ENCODE data around the gene RPS6KA1.
A peak's percentile ranks its signal among the peaks of the same experiment; 100 is the strongest.

Gene RPS6KA1

GRCh38 chr1:26537951-26538352, 8.4 kb downstream of the RPS6KA1 start:
- Histone ChIP-seq H3K4me1 (ENCODE audit: control insufficient read depth, low read length) (peaks cover 85% of the 10 kb centered on the region), H3K4me2 (ENCODE audit: low read length) (peak overlapping the region; percentile 67), H3K27me3 (ENCODE audit: control insufficient read depth, low read length) (no peaks in the 10 kb centered on the region), H3K4me3 (ENCODE audit: low read length) (no peak overlapping the region), H3K9me3 (ENCODE audit: control insufficient read depth, insufficient read depth, low read length) (no peaks in the 10 kb centered on the region), H3F3A (ENCODE audit: control insufficient read depth, insufficient read depth) (peaks cover 26% of the 10 kb centered on the region), H3K9me2 (replicated peaks; ENCODE audit: control insufficient read depth, low read length) (no peaks in the 10 kb centered on the region), H3K27ac (ENCODE audit: low read depth, low read length) (no peak overlapping the region), H3K36me3 (ENCODE audit: control insufficient read depth, low read length) (peaks cover 7% of the 10 kb centered on the region), H4K20me1 (ENCODE audit: control insufficient read depth, insufficient read depth, low read depth, low read length) (no peaks in the 10 kb centered on the region; the same call in 1 of the 2 replicates), H3K79me2 (ENCODE audit: control insufficient read depth, low read length) (peaks cover 5% of the 10 kb centered on the region; the same call in 1 of the 2 replicates)
- TF ChIP-seq, protein P1, sequence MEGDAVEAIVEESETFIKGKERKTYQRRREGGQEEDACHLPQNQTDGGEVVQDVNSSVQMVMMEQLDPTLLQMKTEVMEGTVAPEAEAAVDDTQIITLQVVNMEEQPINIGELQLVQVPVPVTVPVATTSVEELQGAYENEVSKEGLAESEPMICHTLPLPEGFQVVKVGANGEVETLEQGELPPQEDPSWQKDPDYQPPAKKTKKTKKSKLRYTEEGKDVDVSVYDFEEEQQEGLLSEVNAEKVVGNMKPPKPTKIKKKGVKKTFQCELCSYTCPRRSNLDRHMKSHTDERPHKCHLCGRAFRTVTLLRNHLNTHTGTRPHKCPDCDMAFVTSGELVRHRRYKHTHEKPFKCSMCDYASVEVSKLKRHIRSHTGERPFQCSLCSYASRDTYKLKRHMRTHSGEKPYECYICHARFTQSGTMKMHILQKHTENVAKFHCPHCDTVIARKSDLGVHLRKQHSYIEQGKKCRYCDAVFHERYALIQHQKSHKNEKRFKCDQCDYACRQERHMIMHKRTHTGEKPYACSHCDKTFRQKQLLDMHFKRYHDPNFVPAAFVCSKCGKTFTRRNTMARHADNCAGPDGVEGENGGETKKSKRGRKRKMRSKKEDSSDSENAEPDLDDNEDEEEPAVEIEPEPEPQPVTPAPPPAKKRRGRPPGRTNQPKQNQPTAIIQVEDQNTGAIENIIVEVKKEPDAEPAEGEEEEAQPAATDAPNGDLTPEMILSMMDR (IDR thresholded peaks at IDR 0.05; ENCODE audit: low read depth, low read length, poor library complexity, severe bottlenecking), result no peak
- no peak for TF ChIP-seq EZH2phosphoT487 (IDR thresholded peaks at IDR 0.05; ENCODE audit: borderline replicate concordance, low read length)

DNA sequence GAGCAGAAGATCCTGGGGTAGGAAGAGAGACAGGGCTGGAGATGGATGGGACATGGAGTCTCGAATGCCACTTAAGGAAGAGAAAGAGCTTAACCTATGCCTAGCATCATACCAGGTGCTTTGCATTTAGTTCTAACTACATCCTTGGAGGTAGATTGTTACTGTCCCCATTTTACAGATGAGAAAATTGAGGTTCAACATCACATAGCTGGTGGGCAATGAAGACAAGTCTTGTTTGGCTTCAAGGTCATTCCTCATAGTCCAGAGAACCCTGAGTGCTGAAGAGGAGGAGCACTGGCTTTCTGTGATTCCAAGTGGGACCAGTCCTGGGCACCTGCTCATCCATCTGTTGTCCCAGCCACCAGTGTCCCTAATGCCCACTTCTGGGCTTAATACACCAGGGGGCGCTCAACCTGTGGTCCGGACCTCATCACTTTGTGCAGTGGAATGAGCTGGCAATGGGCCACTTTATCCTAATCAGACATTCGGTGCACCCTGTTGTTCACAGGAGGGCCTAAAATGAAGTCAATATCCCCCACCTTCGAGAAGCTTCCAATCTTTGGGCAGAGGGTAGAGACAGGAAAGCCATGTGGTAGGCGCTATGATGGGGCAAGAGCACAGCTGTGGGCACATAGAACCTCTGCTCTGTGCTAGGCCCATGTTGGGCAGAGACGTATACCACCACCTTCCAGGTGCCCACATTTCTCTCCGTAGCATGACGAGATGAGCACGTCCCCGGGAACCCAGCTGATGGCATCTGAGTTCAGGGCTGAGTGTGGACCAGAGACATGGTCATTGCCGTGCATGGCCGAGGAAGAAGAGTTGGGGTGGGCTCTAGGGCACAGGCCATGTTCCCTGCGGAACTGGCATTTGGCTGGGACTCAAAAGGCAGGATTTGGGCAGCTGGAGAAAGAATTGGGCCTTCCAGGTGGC, 9.2 kb downstream of the RPS6KA1 start:
- H3F3A ChIP-seq (ENCODE audit: control insufficient read depth, insufficient read depth), result peaks cover 30% of the 10 kb centered on the region
- H4K20me1 ChIP-seq (ENCODE audit: control insufficient read depth, insufficient read depth, low read depth, low read length), result no peaks in the 10 kb centered on the region; the same call in 1 of the 2 replicates
- TF ChIP-seq, protein P1 (IDR thresholded peaks at IDR 0.05; ENCODE audit: low read depth, low read length, poor library complexity, severe bottlenecking), result peak; percentile 92
- TF ChIP-seq EZH2phosphoT487 (IDR thresholded peaks at IDR 0.05; ENCODE audit: borderline replicate concordance, low read length), result no peak
- no peaks in the 10 kb centered on the region for H3K9me2 ChIP-seq (replicated peaks; ENCODE audit: control insufficient read depth, low read length)
- no peaks in the 10 kb centered on the region for H3K27me3 ChIP-seq (ENCODE audit: control insufficient read depth, low read length)
- peak overlapping the region; percentile 49; the same call in 1 of the 2 replicates for H3K4me3 ChIP-seq (ENCODE audit: low read length)
- H3K4me1 ChIP-seq (ENCODE audit: control insufficient read depth, low read length), result peaks cover 90% of the 10 kb centered on the region
- no peaks in the 10 kb centered on the region for H3K9me3 ChIP-seq (ENCODE audit: control insufficient read depth, insufficient read depth, low read length)
- peaks cover 7% of the 10 kb centered on the region for H3K79me2 ChIP-seq (ENCODE audit: control insufficient read depth, low read length)
- H3K36me3 ChIP-seq (ENCODE audit: control insufficient read depth, low read length), result peaks cover 7% of the 10 kb centered on the region
- H3K27ac ChIP-seq (ENCODE audit: low read depth, low read length), result peak overlapping the region; percentile 95
- peak overlapping the region; percentile 67 for H3K4me2 ChIP-seq (ENCODE audit: low read length)

DNA sequence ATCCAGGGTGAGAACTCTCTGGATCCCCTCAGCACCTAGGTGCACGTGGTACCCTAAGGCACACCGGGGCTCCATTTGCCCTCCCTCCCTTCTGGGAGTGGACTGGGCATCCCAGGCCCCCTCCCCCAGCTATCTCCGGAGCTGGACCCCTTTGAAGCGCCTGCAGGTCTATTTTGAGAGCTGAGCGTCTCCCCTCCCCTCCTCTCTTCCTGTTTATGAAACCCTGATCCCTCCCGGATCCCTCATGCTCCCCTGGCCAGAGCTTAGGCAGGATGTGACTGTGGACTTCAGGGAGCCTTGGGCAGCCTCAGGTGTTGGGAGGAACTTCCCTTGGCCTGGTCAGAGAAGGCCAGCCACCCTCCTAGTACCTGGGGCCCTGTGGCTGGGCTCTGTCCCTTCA, 10.2 kb downstream of the RPS6KA1 start:
- H4K20me1 ChIP-seq (ENCODE audit: control insufficient read depth, insufficient read depth, low read depth, low read length), result no peaks in the 10 kb centered on the region; the same call in 1 of the 2 replicates
- H3K9me2 ChIP-seq (replicated peaks; ENCODE audit: control insufficient read depth, low read length), result no peaks in the 10 kb centered on the region
- H3K36me3 ChIP-seq (ENCODE audit: control insufficient read depth, low read length), result peaks cover 7% of the 10 kb centered on the region
- H3K4me3 ChIP-seq (ENCODE audit: low read length), result peak overlapping the region; percentile 49
- peak overlapping the region; percentile 67 for H3K4me2 ChIP-seq (ENCODE audit: low read length)
- H3K79me2 ChIP-seq (ENCODE audit: control insufficient read depth, low read length), result peaks cover 8% of the 10 kb centered on the region; the same call in 1 of the 2 replicates
- H3K27ac ChIP-seq (ENCODE audit: low read depth, low read length), result peak overlapping the region; percentile 95
- H3K4me1 ChIP-seq (ENCODE audit: control insufficient read depth, low read length), result peaks cover 90% of the 10 kb centered on the region
- H3K9me3 ChIP-seq (ENCODE audit: control insufficient read depth, insufficient read depth, low read length), result no peaks in the 10 kb centered on the region
- TF ChIP-seq, protein P1 (IDR thresholded peaks at IDR 0.05; ENCODE audit: low read depth, low read length, poor library complexity, severe bottlenecking), result no peak
- no peak for TF ChIP-seq EZH2phosphoT487 (IDR thresholded peaks at IDR 0.05; ENCODE audit: borderline replicate concordance, low read length)
- no peaks in the 10 kb centered on the region for H3K27me3 ChIP-seq (ENCODE audit: control insufficient read depth, low read length)
- H3F3A ChIP-seq (ENCODE audit: control insufficient read depth, insufficient read depth), result peaks cover 30% of the 10 kb centered on the region

Measured in DOHH2 (cell line).